Measurements from ENCODE around the gene ZNF223. TPM values are rescaled to one million over a fixed set of nuclear protein-coding genes. Genes with fewer than 3 reads are reported as not detected.

The ZNF223 gene
- total and polyA plus RNA-seq, 10 of the 15 experiments (the other 5 are each of a cell fraction or from before 2014, with no cell fraction given) = 0.05 to 3.7 (median 0.14) TPM; not detected in 4

DNA sequence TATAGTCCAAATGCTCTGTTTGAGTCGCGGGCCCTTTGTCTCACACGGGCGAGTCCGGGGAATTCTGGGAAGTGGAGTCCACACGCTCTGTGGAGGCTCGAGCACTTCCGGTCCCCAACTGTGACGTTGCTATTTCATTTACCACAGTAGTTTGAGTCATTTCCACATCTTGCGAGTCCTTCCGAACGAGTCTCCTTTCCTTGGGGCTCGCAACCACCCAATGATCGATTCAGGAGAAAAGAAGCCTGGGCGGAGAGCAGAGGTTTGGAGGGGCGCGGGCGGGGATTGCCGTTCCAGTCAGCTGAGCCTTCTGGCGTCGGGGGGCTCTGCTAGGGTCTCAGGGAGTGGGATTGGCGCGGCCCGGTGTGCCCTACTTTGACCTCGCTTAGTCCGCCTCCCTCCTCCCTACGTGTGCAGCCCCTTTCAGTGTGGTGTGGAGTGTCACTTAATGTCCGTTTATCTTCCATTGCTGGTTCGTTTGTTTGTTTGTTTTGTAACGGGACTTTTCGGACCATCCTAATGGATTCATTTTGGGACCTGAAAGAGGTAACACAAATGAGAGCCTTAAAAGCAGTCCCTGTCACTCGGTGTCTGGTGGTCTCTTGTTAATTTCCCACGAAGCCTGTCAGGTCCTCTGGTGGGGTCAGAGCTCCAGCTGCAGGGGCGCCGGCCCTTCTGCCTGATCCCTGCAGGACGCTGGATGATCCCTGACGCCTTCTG lies 26.5 kb upstream of the ZNF223 start, which contains the start of gene ZNF222:
Gene ZNF222, plus strand, starts transcription at position 163 of the 720 bp plus-strand sequence. Its CDS starts 58 bp downstream, at position 221.
- H3K9me3 ChIP-seq (replicated peaks; ENCODE audit: control insufficient read depth, insufficient read depth, low read length) = peaks cover 5% of the 10 kb centered on the region; the same call in 1 of the 3 replicates
- 4% methylated on average over 37 of the region's 37 CpGs for WGBS (ENCODE audit: insufficient coverage, insufficient replicate concordance, low lambda C conversion rate, missing lambda C conversion rate)
- H3K27me3 ChIP-seq (replicated peaks in 1 of 2; ENCODE audit: control insufficient read depth in 2 of 2, insufficient read depth in 2 of 2, low read length in 1 of 2) = no peaks in the 10 kb centered on the region
- H3K4me1 ChIP-seq (ENCODE audit: control insufficient read depth, insufficient read depth, low read length) = no peaks in the 10 kb centered on the region
- ChIA-PET POLR2A (no interaction called here), CTCF (interaction anchor here (0.7 to 1.4 kb wide), 4 partner anchors 22 to 204 kb away, joined by 3 to 4 read pairs (median 4); no protein-coding TSS in a partner anchor), SMC1A (ENCODE audit: uncharacterized antibody, unreplicated experiment) (interaction anchor here (0.8 to 2.7 kb wide), 4 partner anchors 23 to 94 kb away, joined by 3 to 11 read pairs (median 4); partner anchors contain the start of gene ZNF230), RAD21 (ENCODE audit: unreplicated experiment) (interaction anchor here (1.0 kb wide), 2 partner anchors 74 to 357 kb away, joined by 3 read pairs; partner anchors contain the start of gene ZNF221)
- H3K9ac ChIP-seq (ENCODE audit: control insufficient read depth, insufficient read depth, low read length) = peak within 1 kb of the TSS; percentile 70
- peak within 1 kb of the TSS; percentile 69 for H3K27ac ChIP-seq (ENCODE audit: control insufficient read depth, insufficient read depth)
- in situ Hi-C loops (cut with MboI) (no loop called here), intact Hi-C loops (cut with micrococcal nuclease; ENCODE audit: unreplicated experiment) (no loop called here)
- H3K36me3 ChIP-seq (ENCODE audit: control insufficient read depth in 2 of 2, insufficient read depth in 2 of 2, low read length in 1 of 2) = peaks cover 0 to 1% of the 10 kb centered on the region in 2 experiments; a peak in 2 of 4 replicates
- H2AFZ ChIP-seq (ENCODE audit: control insufficient read depth, low read depth, low read length) = peak within 1 kb of the TSS; percentile 99
- H3K4me2 ChIP-seq (ENCODE audit: control insufficient read depth, insufficient read depth) = peak within 1 kb of the TSS; percentile 82
- H3K79me2 ChIP-seq (ENCODE audit: control insufficient read depth, insufficient read depth, low read length) = no peaks in the 10 kb centered on the region; the same call in 1 of the 2 replicates
- DNase-seq (ENCODE audit: low read depth, low spot score) = peak; percentile 68
- BruUV-seq (replicated peaks) = TSS peak; percentile 80
- peak; percentile 100 for ATAC-seq
- H4K20me1 ChIP-seq (ENCODE audit: control insufficient read depth, insufficient read depth) = no peaks in the 10 kb centered on the region
- peak within 1 kb of the TSS; percentile 77 for H3K4me3 ChIP-seq
- peak; percentile 77 for FAIRE-seq
- TF ChIP-seq CREM (IDR thresholded peaks at IDR 0.05; ENCODE audit: low read depth) (peak; percentile 95), SMARCA5 (IDR thresholded peaks at IDR 0.05) (no peak), KLF5 (IDR thresholded peaks at IDR 0.05; ENCODE audit: partially characterized antibody) (no peak), RUNX3 (IDR thresholded peaks at IDR 0.05; ENCODE audit: low read length) (peak; percentile 66), ATF7 (IDR thresholded peaks at IDR 0.05; ENCODE audit: low read depth) (peak; percentile 64), NBN (IDR thresholded peaks at IDR 0.05) (peak; percentile 66), NFIC (IDR thresholded peaks at IDR 0.05; ENCODE audit: low read depth, low read length) (no peak), CREB1 (IDR thresholded peaks at IDR 0.05; ENCODE audit: low read depth) (peak; percentile 95), SPI1 (IDR thresholded peaks at IDR 0.05; ENCODE audit: borderline replicate concordance, insufficient read depth, low read depth, low read length) (peak; percentile 48; the same call in 1 of the 2 replicates), SREBF2 (IDR thresholded peaks at IDR 0.05; ENCODE audit: low read length) (no peak), RCOR1 (conservative IDR thresholded peaks at IDR 0.05; ENCODE audit: low read depth, low read length) (no peak), ZSCAN29 (IDR thresholded peaks at IDR 0.05) (no peak), POU2F2 (IDR thresholded peaks at IDR 0.05; ENCODE audit: borderline replicate concordance, low read depth, low read length) (no peak), TBL1XR1 (IDR thresholded peaks at IDR 0.05; ENCODE audit: low read depth, low read length) (no peak), FOS (IDR thresholded peaks at IDR 0.05; ENCODE audit: borderline replicate concordance, extremely low read depth, insufficient read length) (no peak), GABPA (IDR thresholded peaks at IDR 0.05; ENCODE audit: low read depth) (peak; percentile 87), YBX1 (IDR thresholded peaks at IDR 0.05) (no peak), EED (IDR thresholded peaks at IDR 0.05; ENCODE audit: low read depth) (no peak)
- TF ChIP-seq, protein P1, sequence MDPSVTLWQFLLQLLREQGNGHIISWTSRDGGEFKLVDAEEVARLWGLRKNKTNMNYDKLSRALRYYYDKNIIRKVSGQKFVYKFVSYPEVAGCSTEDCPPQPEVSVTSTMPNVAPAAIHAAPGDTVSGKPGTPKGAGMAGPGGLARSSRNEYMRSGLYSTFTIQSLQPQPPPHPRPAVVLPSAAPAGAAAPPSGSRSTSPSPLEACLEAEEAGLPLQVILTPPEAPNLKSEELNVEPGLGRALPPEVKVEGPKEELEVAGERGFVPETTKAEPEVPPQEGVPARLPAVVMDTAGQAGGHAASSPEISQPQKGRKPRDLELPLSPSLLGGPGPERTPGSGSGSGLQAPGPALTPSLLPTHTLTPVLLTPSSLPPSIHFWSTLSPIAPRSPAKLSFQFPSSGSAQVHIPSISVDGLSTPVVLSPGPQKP (IDR thresholded peaks at IDR 0.05; ENCODE audit: low read depth, low read length) = peak; percentile 72; the same call in 1 of the 2 replicates
- TF ChIP-seq, protein P2, sequence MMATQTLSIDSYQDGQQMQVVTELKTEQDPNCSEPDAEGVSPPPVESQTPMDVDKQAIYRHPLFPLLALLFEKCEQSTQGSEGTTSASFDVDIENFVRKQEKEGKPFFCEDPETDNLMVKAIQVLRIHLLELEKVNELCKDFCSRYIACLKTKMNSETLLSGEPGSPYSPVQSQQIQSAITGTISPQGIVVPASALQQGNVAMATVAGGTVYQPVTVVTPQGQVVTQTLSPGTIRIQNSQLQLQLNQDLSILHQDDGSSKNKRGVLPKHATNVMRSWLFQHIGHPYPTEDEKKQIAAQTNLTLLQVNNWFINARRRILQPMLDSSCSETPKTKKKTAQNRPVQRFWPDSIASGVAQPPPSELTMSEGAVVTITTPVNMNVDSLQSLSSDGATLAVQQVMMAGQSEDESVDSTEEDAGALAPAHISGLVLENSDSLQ (IDR thresholded peaks at IDR 0.05) = no peak
- TF ChIP-seq, protein P3, sequence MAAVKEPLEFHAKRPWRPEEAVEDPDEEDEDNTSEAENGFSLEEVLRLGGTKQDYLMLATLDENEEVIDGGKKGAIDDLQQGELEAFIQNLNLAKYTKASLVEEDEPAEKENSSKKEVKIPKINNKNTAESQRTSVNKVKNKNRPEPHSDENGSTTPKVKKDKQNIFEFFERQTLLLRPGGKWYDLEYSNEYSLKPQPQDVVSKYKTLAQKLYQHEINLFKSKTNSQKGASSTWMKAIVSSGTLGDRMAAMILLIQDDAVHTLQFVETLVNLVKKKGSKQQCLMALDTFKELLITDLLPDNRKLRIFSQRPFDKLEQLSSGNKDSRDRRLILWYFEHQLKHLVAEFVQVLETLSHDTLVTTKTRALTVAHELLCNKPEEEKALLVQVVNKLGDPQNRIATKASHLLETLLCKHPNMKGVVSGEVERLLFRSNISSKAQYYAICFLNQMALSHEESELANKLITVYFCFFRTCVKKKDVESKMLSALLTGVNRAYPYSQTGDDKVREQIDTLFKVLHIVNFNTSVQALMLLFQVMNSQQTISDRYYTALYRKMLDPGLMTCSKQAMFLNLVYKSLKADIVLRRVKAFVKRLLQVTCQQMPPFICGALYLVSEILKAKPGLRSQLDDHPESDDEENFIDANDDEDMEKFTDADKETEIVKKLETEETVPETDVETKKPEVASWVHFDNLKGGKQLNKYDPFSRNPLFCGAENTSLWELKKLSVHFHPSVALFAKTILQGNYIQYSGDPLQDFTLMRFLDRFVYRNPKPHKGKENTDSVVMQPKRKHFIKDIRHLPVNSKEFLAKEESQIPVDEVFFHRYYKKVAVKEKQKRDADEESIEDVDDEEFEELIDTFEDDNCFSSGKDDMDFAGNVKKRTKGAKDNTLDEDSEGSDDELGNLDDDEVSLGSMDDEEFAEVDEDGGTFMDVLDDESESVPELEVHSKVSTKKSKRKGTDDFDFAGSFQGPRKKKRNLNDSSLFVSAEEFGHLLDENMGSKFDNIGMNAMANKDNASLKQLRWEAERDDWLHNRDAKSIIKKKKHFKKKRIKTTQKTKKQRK (IDR thresholded peaks at IDR 0.05; ENCODE audit: low read depth, low read length) = no peak
